Liver (tissue), 9 donors: ENCODE data around the gene UBR2. TPM values are rescaled to one million over a fixed set of nuclear protein-coding genes. Genes with fewer than 3 reads are reported as not detected.

Experiments
- DNase-seq: peaks from one replicate; pipeline ENCODE4 v3.0.0-alpha.2; 2017; ENCODE audit warnings: low spot score
- H3K27ac ChIP-seq, 2 donors: one replicate each; pipeline ENCODE4 v1.7.0; 2013; ENCODE audit warnings: inconsistent platforms in 2 of 2, low read length in 2 of 2, control low read depth in 1 of 2, low read depth in 1 of 2, mild to moderate bottlenecking in 1 of 2
- H3K27me3 ChIP-seq, 4 donors: one replicate each; pipeline versions ENCODE4 v1.6.1 to v1.7.0; 2013; ENCODE audit warnings: low read length in 3 of 4, inconsistent platforms in 1 of 4, mild to moderate bottlenecking in 1 of 4, moderate library complexity in 1 of 4; ENCODE audit not compliant: control insufficient read depth in 4 of 4, insufficient read depth in 4 of 4
- H3K36me3 ChIP-seq, 4 donors: one replicate each; pipeline versions ENCODE4 v1.6.1 to v1.7.0; 2013; ENCODE audit warnings: low read length in 3 of 4, mild to moderate bottlenecking in 3 of 4, low read depth in 1 of 4, moderate library complexity in 1 of 4; ENCODE audit not compliant: control insufficient read depth in 4 of 4, insufficient read depth in 3 of 4
- H3K4me1 ChIP-seq, 4 donors: one replicate each; pipeline versions ENCODE4 v1.6.1 to v1.7.0; 2013; ENCODE audit warnings: low read length in 3 of 4, mild to moderate bottlenecking in 3 of 4, moderate library complexity in 1 of 4; ENCODE audit not compliant: control insufficient read depth in 4 of 4, insufficient read depth in 4 of 4
- H3K4me3 ChIP-seq, 3 donors: one replicate each; pipeline versions ENCODE4 v1.6.1 to v1.7.0; 2013; ENCODE audit warnings: low read length in 3 of 3, control low read depth in 1 of 3, low read depth in 1 of 3, mild to moderate bottlenecking in 1 of 3
- H3K9ac ChIP-seq, 2 donors: one replicate each; pipeline ENCODE4 v1.7.0; 2013; ENCODE audit warnings: low read length in 2 of 2, mild to moderate bottlenecking in 2 of 2, moderate library complexity in 2 of 2, control low read depth in 1 of 2, low read depth in 1 of 2
- H3K9me3 ChIP-seq, 4 donors: one replicate each; pipeline versions ENCODE4 v1.6.1 to v1.7.0; 2013; ENCODE audit warnings: low read length in 3 of 4; ENCODE audit not compliant: control insufficient read depth in 4 of 4
- ATF3 ChIP-seq: IDR thresholded peaks from 2 replicates; pipeline ENCODE4 v1.6.1; 2016; ENCODE audit warnings: antibody characterized with exemption
- CTCF ChIP-seq: fragments of 150-350 bp; IDR thresholded peaks from 2 replicates; pipeline ENCODE4 v1.5.1; 2017; ENCODE audit warnings: improper control_type of control experiment, low read depth, low read length; ENCODE audit not compliant: missing input control
- EGR1 ChIP-seq, 2 donors: IDR thresholded peaks; 2 replicates each; pipeline ENCODE4 v1.6.1; 2016 to 2018; ENCODE audit warnings: antibody characterized with exemption in 2 of 2, low read depth in 2 of 2
- FOXA1 ChIP-seq: IDR thresholded peaks from 2 replicates; pipeline ENCODE4 v1.6.1; 2016; ENCODE audit warnings: antibody characterized with exemption
- FOXA2 ChIP-seq: IDR thresholded peaks from 2 replicates; pipeline ENCODE4 v1.6.1; 2016; ENCODE audit warnings: antibody characterized with exemption
- GABPA ChIP-seq, 2 donors: IDR thresholded peaks in 1 of 2; conservative IDR thresholded peaks in 1 of 2; 2 replicates each; pipeline ENCODE4 v1.6.1; 2016; ENCODE audit warnings: antibody characterized with exemption in 2 of 2, mild to moderate bottlenecking in 1 of 2, moderate library complexity in 1 of 2
- HNF4A ChIP-seq, 2 donors: conservative IDR thresholded peaks; 2 replicates each; pipeline ENCODE4 v1.6.1; 2016; ENCODE audit warnings: antibody characterized with exemption in 2 of 2, mild to moderate bottlenecking in 2 of 2
- HNF4G ChIP-seq: IDR thresholded peaks from 2 replicates; pipeline ENCODE4 v1.6.1; 2016; ENCODE audit warnings: antibody characterized with exemption
- JUND ChIP-seq, 2 donors: IDR thresholded peaks; 2 replicates each; pipeline ENCODE4 v1.6.1; 2016; ENCODE audit warnings: antibody characterized with exemption in 2 of 2
- MAX ChIP-seq: IDR thresholded peaks from 2 replicates; pipeline ENCODE4 v1.6.1; 2016; ENCODE audit warnings: antibody characterized with exemption
- NR2F2 ChIP-seq: IDR thresholded peaks from 2 replicates; pipeline ENCODE4 v1.6.1; 2016; ENCODE audit warnings: antibody characterized with exemption
- RAD21 ChIP-seq, 2 donors: IDR thresholded peaks; 2 replicates each; pipeline ENCODE4 v1.6.1; 2016; ENCODE audit warnings: antibody characterized with exemption in 2 of 2, mild to moderate bottlenecking in 2 of 2
- REST ChIP-seq: IDR thresholded peaks from 2 replicates; pipeline ENCODE4 v1.6.1; 2016; ENCODE audit warnings: antibody characterized with exemption, mild to moderate bottlenecking
- RXRA ChIP-seq, 2 donors: IDR thresholded peaks; 2 replicates each; pipeline ENCODE4 v1.6.1; 2017 to 2018; ENCODE audit warnings: antibody characterized with exemption in 2 of 2, mild to moderate bottlenecking in 1 of 2
- SP1 ChIP-seq: IDR thresholded peaks from 2 replicates; pipeline ENCODE4 v1.6.1; 2018; ENCODE audit warnings: antibody characterized with exemption, mild to moderate bottlenecking
- TAF1 ChIP-seq: conservative IDR thresholded peaks from 2 replicates; pipeline ENCODE4 v1.6.1; 2016; ENCODE audit warnings: antibody characterized with exemption, mild to moderate bottlenecking
- YY1 ChIP-seq: IDR thresholded peaks from 2 replicates; pipeline ENCODE4 v1.6.1; 2016; ENCODE audit warnings: antibody characterized with exemption, mild to moderate bottlenecking
- ZBTB33 ChIP-seq: IDR thresholded peaks from 2 replicates; pipeline ENCODE4 v1.6.1; 2016; ENCODE audit warnings: antibody characterized with exemption
- WGBS: extraction: QIAGEN DNeasy Blood & Tissue Kit; methylation state at CpG from one replicate; pipeline ENCODE4 v1.1.7; 2013; 5-methylcytosine and 5-hydroxymethylcytosine counted together
- polyA plus RNA-seq, 2 donors: library from polyadenylated mRNA; stranded (reverse) in 1 of 2; unstranded in 1 of 2; fragments of 200-250 nt in 1 of 2; fragments of >200 nt in 1 of 2; fragmentation: Nextera tagmentation in 1 of 2; extraction: Ambion mirVana in 1 of 2; gene quantifications; one replicate each; pipeline versions ENCODE4 v1.2.1 to v1.2.3, GENCODE V29; 2013 to 2015
- total RNA-seq, 2 donors: library from RNA; depleted of rRNA; stranded (reverse); fragments of >200 nt; gene quantifications; one replicate each; pipeline ENCODE4 v1.2.3, GENCODE V29; 2014
- donor health status: healthy.
- donor health status: healthy.
- donor health status: healthy.
- donor health status: healthy.
- donor health status: healthy.

UBR2 gene
- total and polyA plus RNA-seq, 4 donors = 6.3 to 32.9 (median 19.3) TPM

GRCh38 chr6:42618105-42618504 is 54.3 kb downstream of the UBR2 start:
- Histone ChIP-seq H3K9ac (no peak overlapping the region), H3K36me3 (peaks cover 9 to 50% (median 39%) of the 10 kb centered on the region in 4 donors), H3K27me3 (no peaks in the 10 kb centered on the region), H3K27ac (no peak overlapping the region), H3K4me3 (no peak overlapping the region), H3K9me3 (no peaks in the 10 kb centered on the region), H3K4me1 (no peaks in the 10 kb centered on the region)
- DNase-seq = no peak
- 86% methylated on average over 1 of the region's 1 CpG for WGBS
- TF ChIP-seq RXRA (IDR thresholded peaks at IDR 0.05) (no peak), REST (no peak), FOXA2 (no peak)

GRCh38 chr6:42618686-42619085 is 54.9 kb downstream of the UBR2 start:
- WGBS = 90% methylated on average over 5 of the region's 5 CpGs
- DNase-seq = no peak
- H3K9me3 ChIP-seq = no peaks in the 10 kb centered on the region
- TF ChIP-seq JUND (IDR thresholded peaks at IDR 0.05) = no peak
- no peak for TF ChIP-seq NR2F2
- TF ChIP-seq HNF4G = no peak
- no peak for TF ChIP-seq EGR1 (IDR thresholded peaks at IDR 0.05; ENCODE audit: low read depth in 2 of 2)
- TF ChIP-seq FOXA2 = no peak
- no peak for TF ChIP-seq TAF1
- no peak for TF ChIP-seq YY1
- TF ChIP-seq HNF4A (conservative IDR thresholded peaks at IDR 0.05) = no peak
- no peak for TF ChIP-seq RXRA (IDR thresholded peaks at IDR 0.05)
- no peak for TF ChIP-seq GABPA (IDR thresholded peaks at IDR 0.05 in 1 of 2, conservative IDR thresholded peaks at IDR 0.05 in 1 of 2)
- no peak for TF ChIP-seq CTCF
- no peak for TF ChIP-seq RAD21 (IDR thresholded peaks at IDR 0.05)
- TF ChIP-seq ZBTB33 = no peak
- no peak for TF ChIP-seq MAX
- no peak for TF ChIP-seq FOXA1
- no peak for TF ChIP-seq SP1
- no peak for TF ChIP-seq REST
- no peak for TF ChIP-seq ATF3
- no peak overlapping the region for H3K4me3 ChIP-seq
- no peak overlapping the region for H3K27ac ChIP-seq
- H3K4me1 ChIP-seq = no peaks in the 10 kb centered on the region
- no peaks in the 10 kb centered on the region for H3K27me3 ChIP-seq
- no peak overlapping the region for H3K9ac ChIP-seq
- peaks cover 9 to 47% (median 37%) of the 10 kb centered on the region in 4 donors for H3K36me3 ChIP-seq
